Caki2 (cell line): ENCODE measurements around the gene GABBR2. TPM values are rescaled to one million over a fixed set of nuclear protein-coding genes. Genes with fewer than 3 reads are reported as not detected.
"Not testable (repeated sequence)": the region's sequence is repeated elsewhere in the genome, so short reads cannot be mapped to it uniquely, and the experiment has no call there.

ENCODE experiments used
- DNase-seq: peaks from one replicate; pipeline ENCODE4 v3.0.0-alpha.2; 2015; ENCODE audit warnings: low read depth
- in situ Hi-C: cut with HindIII; loops from 2 replicates; pipeline ENCODE4 v1.10.0; 2016; ENCODE audit warnings: low sequenced_read_pairs, low pct_unique_long_range_greater_than_20kb, mixed read lengths
- total RNA-seq: library from RNA; depleted of rRNA; stranded (reverse); fragments of >200 nt; shearing (Covaris generic); gene quantifications from 2 replicates; pipeline ENCODE4 v1.2.3, GENCODE V29; 2014; ENCODE audit warnings: low replicate concordance

GABBR2 gene
- total RNA-seq, 1 experiment from 2014 or later = 0.61 TPM

DNA sequence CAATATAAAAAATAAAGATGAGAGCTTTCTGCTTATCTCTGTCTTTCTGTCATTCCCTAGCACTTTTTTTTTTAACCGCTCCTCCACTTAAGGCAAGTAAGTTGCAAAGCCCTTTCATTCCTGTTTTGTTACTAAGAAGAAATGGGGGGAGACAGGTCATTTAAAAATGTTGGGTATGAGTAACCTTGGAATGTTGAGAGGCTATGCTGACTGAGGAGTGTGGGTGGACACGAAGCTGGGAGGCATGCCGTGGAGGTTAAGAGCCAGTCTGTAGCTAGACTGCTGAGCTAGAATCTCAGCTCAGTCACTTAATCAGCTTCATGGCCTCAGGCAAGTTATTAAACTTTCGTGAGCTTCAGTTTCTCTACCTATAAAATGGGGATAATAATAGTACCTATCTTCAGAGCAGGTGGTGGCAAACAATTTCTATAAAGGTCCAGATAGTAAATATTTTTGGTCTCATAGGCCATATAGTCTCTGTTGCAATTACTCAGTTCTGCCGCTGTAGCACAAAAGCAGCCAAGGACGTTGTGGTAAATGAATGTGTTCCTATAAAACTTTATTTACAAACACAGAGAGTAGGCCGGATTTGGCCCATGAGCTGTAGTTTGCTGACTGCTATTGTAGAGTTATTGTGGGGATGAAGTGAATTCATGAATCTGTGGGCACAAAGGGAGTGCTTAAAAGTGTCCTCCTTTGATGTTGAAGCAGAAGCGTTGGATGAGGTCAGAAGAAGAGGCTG, 220.0 kb downstream of the GABBR2 start:
- in situ Hi-C loops = no loop called here
- DNase-seq = peak; percentile 22

DNA sequence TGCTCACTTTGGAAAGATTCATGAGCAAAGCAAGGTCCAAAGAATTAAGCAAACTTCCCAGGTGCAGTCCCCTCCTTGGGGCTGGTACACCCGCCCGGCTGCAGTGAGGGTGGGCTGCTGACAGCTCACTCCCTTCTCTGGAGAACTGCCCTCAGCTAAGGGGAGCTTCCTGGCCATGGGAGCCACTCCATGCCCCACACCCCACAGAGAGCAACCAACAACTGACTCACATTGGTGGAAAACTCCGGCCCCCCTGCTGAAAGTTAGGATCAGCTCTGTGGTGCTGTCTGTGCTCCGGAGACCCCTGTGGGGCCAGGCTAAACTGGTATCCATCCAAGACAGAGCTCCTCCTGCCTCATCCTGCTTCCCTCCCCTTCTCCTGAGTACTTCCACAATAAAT, 223.0 kb downstream of the GABBR2 start:
- in situ Hi-C loops = no loop called here

DNA sequence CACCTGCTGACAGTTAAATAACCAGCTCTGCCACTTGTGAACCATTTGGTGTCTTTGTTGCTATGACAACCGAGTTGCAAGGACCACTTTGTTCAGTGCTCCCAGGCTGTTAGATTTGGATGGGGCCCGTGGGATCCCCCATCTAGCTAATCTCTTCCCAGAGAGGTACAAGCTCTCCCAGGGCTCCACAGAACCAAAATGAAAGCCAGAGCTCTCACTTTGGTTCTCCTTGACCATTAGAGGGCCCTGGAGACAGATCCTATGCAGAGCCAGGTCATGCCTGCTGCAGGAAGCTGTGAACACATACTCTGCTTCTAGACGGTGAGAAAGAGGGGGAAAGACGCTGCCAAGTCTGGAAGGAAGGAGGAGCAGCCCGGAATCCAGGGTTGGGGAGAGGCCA, 224.6 kb downstream of the GABBR2 start:
- in situ Hi-C loops = no loop called here
- no peak for DNase-seq

More for the DNA sequence above, 223.0 kb downstream of the GABBR2 start:
- DNase-seq = no peak

DNA sequence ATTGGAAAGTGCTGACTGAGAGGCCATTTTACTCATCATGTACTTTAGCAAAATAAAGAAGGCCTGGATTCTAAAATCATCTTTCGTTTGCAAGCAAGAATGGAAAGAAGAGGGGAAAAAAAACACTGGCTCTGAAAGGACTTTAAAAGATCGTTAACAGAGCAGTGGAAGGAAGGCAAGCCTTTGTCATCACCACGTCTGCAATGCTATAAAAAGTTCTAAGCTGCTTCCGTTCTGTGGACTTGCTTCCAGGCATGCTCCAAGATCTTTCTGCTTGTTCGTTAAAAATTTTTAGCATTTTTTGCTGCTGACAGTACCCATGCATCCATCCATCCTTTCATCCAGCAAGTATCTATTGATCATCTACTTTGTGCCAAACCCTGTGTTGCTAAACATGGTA, 226.5 kb downstream of the GABBR2 start:
- in situ Hi-C loops = no loop called here
- DNase-seq = no peak

DNA sequence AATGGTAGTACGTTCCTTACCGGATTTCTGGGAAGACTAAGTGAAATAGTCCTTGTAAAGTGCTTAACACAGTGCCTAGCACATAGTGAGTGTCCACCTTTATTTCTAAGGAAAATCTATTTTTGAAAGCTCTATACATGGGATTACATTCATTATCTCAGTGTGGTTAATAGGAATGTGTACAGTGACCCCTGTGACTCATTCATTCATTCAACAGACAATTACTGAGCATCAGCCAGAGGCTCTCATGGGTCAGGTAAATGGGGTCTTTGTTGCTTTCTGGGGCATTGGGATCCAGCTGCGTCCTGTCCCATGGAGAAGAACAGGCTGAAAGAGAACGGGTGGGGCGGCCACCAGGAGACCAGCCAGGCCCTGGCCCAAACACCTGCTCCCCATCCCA, 227.1 kb downstream of the GABBR2 start:
- in situ Hi-C loops = no loop called here
- no peak for DNase-seq

DNA sequence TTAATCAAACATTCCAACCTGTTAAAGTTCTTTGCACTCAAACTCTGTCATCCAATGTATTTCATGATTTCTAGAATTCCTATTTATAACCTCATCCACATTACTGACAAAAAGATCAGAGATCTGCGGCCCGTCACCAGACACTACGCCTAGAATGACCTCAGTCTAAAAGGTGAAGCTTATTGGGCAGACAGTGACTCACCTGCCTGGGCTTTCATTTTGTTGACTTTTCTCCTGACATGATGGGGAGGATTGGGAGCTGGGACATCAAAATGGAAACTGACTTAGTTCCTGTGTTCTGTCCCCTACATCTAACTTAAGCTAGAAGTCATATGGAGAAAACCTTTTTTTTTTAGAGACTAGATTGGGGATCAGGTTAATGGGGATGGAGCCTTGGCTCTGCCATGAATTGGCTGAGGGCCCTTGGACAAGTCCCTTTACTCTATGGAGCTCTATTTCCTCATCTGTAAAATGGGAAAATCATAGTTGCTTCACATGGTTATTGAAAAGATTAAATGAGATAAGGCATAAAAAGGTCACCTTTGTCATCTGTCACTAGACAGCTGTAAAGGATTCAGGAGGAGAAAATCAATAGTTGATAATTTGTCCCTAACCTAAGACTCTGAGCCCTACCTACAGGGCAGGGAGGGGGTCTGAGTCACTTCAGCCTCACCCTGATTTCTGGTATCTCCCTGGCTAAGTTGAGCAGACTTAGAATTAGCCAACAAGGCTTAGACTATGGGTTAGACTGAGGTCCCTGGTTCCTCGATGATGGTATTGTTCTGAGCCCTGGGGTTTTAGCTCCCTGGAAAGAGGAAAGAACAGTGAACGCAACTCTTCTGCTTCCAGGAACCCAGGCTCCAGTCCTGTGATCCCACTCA, 228.5 kb downstream of the GABBR2 start:
- peak; percentile 23 for DNase-seq
- in situ Hi-C loops = no loop called here

DNA sequence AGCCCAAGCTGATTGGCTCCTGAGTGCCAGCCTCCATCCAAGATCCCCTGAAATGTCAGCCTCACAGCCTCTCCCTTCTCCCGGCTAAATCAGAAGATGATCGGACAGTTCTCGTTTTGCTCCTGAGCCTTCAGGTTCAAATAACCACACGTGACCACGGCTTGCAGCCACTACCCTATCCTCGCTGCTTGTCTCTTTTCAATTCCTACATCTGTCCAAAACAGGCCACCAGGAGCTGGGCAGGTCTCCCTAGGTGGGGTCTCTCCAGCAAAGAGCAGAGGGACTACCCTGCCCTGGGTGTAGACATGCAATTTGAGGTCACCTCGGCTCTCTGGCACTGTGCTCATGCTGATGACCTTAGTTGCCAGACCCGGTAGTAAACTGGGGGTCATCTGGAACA, 229.3 kb downstream of the GABBR2 start:
- in situ Hi-C loops = no loop called here
- no peak for DNase-seq

DNA sequence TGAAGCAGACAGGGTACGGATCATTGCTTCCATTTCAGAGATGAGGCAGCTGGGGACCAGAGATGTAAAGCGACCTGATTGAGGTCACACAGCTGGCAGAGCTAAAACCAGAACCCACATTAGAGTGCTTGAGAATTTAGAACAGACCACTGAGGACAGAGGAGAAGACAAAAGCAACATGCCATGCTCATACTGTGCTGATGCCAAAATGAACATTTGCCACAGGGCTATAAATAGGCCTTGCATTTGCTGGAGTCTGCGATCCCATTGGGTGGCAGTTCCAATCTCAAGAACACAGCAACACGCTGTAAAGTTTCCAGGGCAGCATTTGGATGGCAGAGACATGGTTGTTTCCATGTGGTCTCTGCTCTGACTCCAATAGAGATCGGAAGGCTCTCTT, 230.9 kb downstream of the GABBR2 start:
- in situ Hi-C loops = no loop called here
- DNase-seq = no peak

DNA sequence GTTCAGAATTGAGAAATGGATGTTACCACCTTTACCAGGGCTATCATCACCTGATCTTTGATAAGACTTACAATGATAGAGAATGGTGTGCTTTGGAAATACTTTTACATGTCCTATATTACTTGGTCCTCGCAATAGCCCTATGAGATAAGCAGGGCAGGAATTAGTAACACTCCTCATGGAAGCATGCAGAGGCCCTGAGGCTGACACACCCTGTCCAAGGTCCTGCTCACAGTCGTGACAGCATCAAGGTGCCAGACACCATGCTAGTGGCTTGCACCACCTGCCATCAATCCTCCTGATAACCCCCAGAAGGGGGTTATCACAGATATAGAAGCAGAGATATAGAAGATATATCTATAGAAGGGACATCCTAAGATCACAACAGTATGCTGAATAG, 236.5 kb downstream of the GABBR2 start:
- in situ Hi-C loops = no loop called here
- DNase-seq = no peak

DNA sequence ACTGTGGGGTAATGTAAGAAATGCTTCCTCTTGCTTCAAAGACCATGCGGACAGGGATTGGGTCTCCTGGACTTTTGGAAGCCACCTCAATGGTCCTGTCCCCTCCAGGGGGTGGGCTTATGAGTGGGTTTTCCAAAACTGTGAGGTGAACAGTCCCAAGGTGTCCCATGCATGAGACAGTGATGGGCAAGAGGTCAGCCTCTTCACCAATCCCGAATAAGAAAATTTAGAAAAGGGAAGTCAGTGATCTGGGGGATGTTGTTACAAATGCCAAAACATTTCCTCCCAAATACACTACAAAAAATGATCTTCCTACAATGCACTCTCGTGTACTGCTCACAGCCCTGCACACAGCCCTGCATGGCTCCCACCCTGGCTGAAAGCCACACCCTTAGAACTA, 237.6 kb downstream of the GABBR2 start:
- in situ Hi-C loops = no loop called here
- no peak for DNase-seq

DNA sequence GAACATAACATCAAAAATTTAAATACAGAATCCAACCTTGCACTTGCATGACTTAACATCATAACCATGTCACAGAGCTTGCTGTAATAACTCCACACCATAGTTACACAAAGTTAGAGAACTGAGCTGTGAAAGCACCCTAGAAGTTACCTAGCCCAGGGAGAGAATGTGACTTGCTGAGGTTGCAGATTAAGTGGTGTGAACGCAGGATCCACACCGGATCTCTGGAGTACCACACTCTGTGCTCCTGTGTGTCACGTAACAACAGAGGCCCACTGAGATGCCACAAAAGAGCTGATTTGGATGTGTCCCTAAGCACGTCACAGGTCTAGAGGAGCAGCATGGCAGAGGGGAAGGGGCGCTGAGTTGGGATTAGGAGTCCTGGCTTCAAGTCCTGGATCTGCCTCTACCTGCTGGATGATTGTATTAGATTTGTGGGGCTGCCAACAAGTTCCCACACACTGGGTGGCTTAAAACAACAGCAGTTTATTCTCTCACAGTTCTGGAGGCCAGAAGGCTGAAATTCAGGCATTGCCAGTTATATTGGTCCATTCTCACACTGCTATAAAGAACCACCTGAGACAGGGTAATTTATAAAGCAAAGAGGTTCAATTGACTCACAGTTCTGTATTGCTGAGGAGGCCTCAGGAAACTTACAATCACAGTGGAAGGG, 240.0 kb downstream of the GABBR2 start:
- in situ Hi-C loops = no loop called here
- no peak for DNase-seq

DNA sequence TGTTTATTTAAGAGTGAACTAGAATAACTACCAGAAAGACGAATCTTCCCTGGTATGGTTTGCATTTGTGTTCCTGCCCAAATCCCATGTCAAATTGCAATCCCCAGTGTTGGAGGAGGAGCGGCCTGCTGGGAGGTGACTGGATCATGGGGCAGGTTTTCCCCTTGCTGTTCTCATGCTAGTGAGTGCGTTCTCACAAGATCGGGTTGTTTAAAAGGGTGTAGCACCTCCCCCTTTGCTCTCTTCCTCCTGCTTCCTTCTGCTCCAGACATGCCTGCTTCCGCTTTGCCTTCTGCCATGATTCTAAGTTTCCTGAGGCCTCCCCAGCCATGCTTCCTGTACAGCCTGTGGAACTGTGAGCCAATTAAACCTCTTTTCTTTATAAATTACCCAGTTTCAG, 242.9 kb downstream of the GABBR2 start:
- in situ Hi-C loops = no loop called here

DNA sequence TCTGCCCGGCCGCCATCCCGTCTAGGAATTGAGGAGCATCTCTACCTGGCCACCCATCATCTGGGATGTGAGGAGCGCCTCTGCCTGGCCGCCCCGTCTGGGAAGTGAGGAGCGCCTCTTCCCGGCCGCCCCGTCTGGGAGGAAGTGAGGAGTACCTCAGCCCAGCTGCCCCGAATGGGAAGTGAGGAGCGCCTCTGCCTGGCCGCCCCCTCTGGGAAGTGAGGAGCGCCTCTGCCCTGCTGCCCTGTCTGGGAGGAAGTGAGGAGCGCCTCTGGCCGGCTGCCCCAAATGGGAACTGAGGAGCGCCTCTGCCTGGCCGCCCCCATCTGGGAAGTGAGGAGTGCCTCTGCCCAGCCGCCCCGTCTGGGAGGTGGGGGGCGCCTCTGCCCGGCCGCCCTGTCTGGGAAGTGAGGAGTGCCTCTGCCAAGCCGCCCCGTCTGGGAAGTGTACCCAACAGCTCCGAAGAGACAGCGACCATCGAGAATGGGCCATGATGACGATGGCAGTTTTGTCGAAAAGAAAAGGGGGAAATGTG, 244.5 kb downstream of the GABBR2 start:
- DNase-seq, in situ Hi-C loops: not testable (repeated sequence)

More for the DNA sequence above, 242.9 kb downstream of the GABBR2 start:
- no peak for DNase-seq

DNA sequence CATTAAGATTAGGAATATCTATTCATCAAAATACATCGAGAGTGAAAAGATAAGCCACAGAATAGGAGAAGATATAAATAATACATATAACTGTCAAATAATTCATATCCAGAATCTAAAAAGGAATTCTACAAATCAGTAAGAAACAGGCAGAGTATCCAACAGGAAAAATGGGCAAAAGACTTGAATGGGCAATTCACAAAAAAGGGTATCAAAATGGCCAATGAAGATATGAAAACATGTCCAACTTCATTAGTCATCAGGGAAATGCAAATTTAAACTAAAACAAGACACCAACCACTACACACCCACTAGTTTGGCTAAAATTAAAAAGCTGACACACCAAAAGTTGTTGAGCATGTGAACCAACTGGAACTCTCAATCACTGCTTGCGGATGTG, 246.4 kb downstream of the GABBR2 start:
- in situ Hi-C loops = no loop called here

DNA sequence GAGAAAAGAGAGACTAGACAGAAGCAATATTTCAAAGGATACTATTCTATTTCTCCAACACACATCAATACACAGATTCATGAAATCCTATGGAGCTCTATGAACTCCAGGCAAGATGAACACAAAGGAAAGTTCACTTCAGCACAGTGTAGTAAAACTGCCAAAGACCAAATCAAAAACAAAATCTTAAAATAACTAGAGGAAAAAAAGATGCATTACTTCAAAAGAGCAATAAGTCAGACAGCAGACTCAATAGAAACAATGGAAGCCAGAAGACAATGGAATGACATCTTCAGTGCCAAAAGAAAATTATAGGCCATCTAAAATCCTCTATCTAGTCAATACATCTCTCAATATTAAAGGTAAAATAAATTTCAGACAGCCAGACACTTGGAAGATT, 248.0 kb downstream of the GABBR2 start:
- in situ Hi-C loops = no loop called here
- DNase-seq = no peak

More for the DNA sequence above, 246.4 kb downstream of the GABBR2 start:
- DNase-seq = no peak

DNA sequence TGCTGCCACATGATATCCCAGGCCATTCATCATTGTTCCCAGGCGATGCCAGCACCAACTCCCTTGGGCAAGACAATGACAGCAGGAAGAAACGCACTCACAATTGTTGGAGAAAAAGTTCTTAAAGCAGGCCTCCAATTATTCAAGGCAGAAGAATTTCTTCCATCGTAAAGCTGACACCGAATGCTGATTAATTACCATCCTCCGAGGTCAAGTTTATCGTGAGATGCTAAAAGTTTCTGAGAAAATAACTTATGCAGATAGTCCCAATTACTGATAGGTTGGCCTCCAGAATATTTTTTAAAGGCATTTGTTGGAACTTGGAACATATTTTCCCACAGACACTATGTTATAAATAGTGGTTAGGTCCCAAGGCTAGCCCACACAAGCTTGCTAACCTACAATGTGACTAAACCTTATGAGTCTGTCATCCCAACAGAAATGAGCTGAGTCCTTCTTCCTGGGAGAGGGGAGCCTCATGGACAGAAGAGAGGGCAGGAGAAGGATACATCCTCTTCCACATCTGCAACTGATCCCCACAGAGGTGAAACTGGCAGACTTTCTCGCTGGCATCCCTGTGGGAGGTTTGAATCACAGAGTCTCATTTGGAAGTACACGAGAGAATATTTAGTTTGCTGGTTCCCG, 250.9 kb downstream of the GABBR2 start:
- in situ Hi-C loops = no loop called here
- no peak for DNase-seq

DNA sequence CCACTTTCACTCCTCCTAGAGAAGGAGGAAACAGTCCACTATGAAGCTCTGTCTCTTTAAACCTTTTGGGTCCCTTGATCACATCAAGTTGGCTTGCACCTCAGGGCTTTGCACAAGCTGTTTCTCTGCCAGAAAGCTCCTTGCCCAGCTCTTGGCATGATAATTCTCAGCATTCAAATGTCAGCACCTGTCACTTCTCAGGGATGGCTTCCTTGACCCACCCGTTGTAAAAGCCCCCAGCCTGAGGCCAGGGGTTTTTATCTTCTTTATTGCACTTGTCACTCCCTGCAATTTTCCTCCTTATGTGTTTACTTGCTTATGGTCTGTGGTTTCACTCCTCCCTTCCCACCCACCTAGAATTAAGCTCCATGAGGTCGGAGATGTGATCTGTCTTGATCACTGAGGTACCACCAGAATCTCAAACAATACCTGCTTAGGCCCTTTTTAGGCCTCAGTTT, 252.6 kb downstream of the GABBR2 start:
- no peak for DNase-seq
- in situ Hi-C loops = no loop called here
